HFFc6 (cell line): ENCODE results near the gene REEP2. TPM values are rescaled to one million over a fixed set of nuclear protein-coding genes. Genes with fewer than 3 reads are reported as not detected.

ENCODE experiments used
- DNase-seq: peaks from one replicate; pipeline ENCODE4 v3.0.0-alpha.2; 2018
- H3K27ac Mint-ChIP-seq: 2 replicates; pipeline ENCODE4 v1.8.0; 2020; ENCODE audit warnings: mild to moderate bottlenecking, mixed read lengths
- H3K27me3 Mint-ChIP-seq: 2 replicates; pipeline ENCODE4 v1.8.0; 2021; ENCODE audit warnings: mild to moderate bottlenecking, moderate library complexity, mixed read lengths; ENCODE audit not compliant: insufficient read depth
- H3K36me3 Mint-ChIP-seq: 2 replicates; pipeline ENCODE4 v1.8.0; 2021; ENCODE audit warnings: low read depth, mixed read lengths
- H3K4me1 Mint-ChIP-seq: 2 replicates; pipeline ENCODE4 v1.8.0; 2020; ENCODE audit warnings: low read depth, mixed read lengths
- H3K4me3 Mint-ChIP-seq: 2 replicates; pipeline ENCODE4 v1.8.0; 2020; ENCODE audit warnings: mild to moderate bottlenecking, moderate library complexity, mixed read lengths
- H3K9me3 Mint-ChIP-seq: 2 replicates; pipeline ENCODE4 v1.8.0; 2020; ENCODE audit warnings: mild to moderate bottlenecking, mixed read lengths
- CTCF ChIP-seq: fragments of 200-600 bp; sonication (generic); IDR thresholded peaks from 2 replicates; pipeline ENCODE4 v1.5.0; 2021; ENCODE audit warnings: antibody characterized with exemption, mild to moderate bottlenecking
- total RNA-seq, 6 experiments: library from RNA; stranded (reverse); fragmentation: NEBNext Ultra II Directional; extraction: Animal tissue kit (Norgen Biotek cat#: 25700); gene quantifications; 2 replicates in 1 of 6; 3 replicates in 5 of 6; pipeline ENCODE4 v1.2.3, GENCODE V29; 2021

The REEP2 gene
- total RNA-seq, 6 experiments from 2014 or later: 27.8 to 36.6 (median 33.2) TPM

- Mint-ChIP-seq H3K4me1 (peaks cover 20% of the 10 kb centered on the region), H3K9me3 (no peaks in the 10 kb centered on the region), H3K27ac (peak overlapping the region; percentile 66), H3K36me3 (peaks cover 12% of the 10 kb centered on the region), H3K4me3 (peak overlapping the region; percentile 90), H3K27me3 (peaks cover 4% of the 10 kb centered on the region)
- TF ChIP-seq CTCF: no peak
- no peak for DNase-seq
Measured at GRCh38 chr5:138438003-138438723, 694 bp upstream of the REEP2 start.

DNA sequence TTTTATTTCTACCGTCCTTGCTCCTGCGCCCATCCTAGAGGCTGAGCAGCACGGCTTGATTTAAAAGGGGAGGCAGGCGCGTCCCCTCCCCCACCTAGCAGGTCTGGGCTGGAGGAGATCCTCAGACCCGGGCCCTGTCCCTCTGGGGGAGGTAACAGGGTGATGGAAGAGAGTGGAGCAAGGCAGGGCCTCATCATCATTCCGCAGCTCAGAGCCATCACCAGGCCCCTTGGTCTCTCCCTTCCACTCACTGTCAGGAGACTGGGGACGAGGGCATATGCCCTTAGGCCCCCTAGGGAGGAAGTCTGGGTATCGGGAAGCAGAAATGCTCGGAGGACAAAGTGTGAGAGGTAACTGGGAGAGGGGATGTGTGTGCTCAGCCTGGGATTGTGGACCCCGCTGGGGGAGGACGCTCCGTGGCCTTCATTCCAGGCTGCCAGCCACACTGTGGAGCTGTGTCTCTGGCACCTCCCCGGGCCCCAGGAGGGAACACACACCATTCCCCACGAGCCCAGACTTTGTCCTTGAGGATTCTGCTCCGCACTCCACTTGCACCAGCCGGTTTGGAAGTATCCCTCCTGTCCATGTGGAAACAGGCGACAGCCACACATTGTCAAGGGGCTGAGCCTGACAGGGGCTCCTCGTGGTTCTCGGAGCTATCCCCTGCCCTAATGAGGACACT is 761 bp downstream of the REEP2 start:
- no peak for DNase-seq
- H3K4me3 Mint-ChIP-seq: peak overlapping the region; percentile 90
- H3K4me1 Mint-ChIP-seq: peaks cover 20% of the 10 kb centered on the region
- TF ChIP-seq CTCF: no peak
- peak overlapping the region; percentile 52; the same call in 1 of the 2 replicates for H3K27ac Mint-ChIP-seq
- H3K27me3 Mint-ChIP-seq: peaks cover 4% of the 10 kb centered on the region
- H3K9me3 Mint-ChIP-seq: no peaks in the 10 kb centered on the region
- peaks cover 10% of the 10 kb centered on the region for H3K36me3 Mint-ChIP-seq

DNA sequence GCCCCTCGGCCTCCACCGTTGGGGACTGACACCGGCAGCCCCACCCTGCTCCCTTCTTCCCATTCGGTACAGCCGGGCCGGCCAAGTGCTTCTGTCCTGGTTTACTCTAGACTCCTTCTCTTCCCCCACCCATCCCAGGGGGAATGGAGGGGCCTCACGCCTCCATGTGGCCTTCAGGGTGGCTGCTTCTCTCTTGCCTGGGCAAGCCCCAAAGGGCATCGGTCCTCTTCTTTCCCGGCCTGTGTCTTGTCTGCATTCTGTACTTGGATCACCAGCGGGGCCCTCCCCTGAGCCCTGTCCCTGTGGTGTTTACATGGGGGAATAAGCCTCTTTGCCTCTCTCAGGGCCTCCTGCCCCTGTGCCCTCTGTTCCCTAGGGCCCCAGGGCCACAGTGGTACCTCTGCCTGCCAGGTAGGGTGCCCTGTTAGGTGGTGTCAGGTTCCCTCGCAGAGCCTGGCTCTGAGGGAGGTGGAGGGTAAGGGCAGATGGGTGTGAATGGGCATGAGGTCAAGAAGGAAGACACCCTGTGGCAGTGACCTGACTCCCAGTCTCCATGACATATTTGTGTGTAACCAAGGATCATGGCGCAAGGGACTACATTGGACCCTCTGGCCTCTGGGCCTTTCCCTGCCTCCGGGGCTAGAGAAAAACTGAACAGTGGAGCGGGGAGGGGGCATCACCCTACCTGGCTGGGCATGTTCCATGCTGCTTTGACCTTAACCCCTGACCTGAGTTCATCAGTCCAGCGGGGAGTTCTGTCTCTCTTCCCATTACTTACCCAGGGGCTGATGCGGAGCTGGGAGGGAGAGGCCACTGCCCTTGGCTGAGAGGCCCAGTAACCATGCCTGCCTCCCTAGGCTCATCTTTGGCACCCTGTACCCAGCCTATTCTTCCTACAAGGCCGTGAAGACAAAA is 1.6 kb downstream of the REEP2 start:
- Mint-ChIP-seq H3K36me3 (peaks cover 5% of the 10 kb centered on the region), H3K27me3 (peaks cover 4% of the 10 kb centered on the region), H3K4me3 (peak overlapping the region; percentile 90), H3K27ac (peak overlapping the region; percentile 3; the same call in 1 of the 2 replicates), H3K4me1 (peaks cover 20% of the 10 kb centered on the region), H3K9me3 (no peaks in the 10 kb centered on the region)
- DNase-seq: no peak
- TF ChIP-seq CTCF: no peak

DNA sequence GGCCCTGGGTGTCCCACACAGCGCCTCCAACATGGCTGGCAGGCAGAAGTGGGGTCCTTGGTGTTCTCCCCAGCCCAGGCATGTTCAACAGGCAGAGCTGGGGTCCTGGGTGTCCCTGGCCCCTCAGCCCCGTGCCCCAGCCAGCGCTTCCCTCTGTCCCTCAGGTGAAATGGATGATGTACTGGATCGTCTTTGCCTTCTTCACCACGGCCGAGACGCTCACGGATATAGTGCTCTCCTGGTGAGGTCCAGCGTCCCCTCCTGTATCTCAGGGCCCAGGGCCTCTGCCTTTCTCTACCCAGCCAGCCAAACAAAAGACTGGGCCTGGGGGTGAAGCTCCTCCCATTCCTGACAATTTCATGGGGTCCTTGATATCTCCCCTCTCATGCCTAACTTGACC is 2.4 kb downstream of the REEP2 start:
- no peak for TF ChIP-seq CTCF
- Mint-ChIP-seq H3K27me3 (peaks cover 4% of the 10 kb centered on the region), H3K36me3 (peaks cover 5% of the 10 kb centered on the region), H3K4me1 (peaks cover 20% of the 10 kb centered on the region), H3K9me3 (no peaks in the 10 kb centered on the region), H3K27ac (no peak overlapping the region), H3K4me3 (no peak overlapping the region)
- DNase-seq: no peak

DNA sequence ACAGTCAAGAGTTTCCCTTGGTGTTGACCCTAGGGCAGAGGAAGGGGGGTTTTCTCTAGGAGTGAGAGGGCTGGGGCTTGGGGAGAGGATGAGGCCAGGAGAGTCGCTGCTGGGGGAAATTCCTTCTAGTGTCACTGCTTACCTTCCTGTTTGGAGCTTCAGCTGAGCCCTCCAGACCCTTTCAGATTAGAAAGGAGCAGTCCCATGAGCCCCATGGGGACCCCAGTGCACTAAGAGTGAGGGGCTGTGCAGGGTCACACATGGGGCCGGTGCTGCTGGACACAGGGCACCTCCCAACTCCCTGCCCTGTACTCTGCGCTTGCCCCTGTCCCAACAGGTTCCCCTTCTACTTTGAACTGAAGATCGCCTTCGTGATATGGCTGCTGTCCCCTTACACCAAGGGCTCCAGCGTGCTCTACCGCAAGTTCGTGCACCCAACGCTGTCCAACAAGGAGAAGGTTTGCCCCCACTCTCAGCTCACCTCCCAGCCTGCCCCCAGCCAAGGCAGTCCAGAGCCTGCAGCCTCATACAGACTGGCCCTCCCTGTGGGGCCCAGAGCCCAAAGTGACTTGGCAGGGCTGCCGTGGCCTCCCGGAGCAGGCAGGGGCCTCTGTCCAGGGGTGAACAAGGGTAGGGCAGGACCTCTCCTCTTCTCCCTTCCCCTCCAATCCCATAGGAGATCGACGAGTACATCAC is 5.4 kb downstream of the REEP2 start:
- Mint-ChIP-seq H3K4me3 (no peak overlapping the region), H3K27me3 (peaks cover 7% of the 10 kb centered on the region), H3K4me1 (peaks cover 19% of the 10 kb centered on the region), H3K36me3 (peaks cover 5% of the 10 kb centered on the region), H3K27ac (no peak overlapping the region), H3K9me3 (no peaks in the 10 kb centered on the region)
- no peak for TF ChIP-seq CTCF
- no peak for DNase-seq
